Panc1 (cell line): ENCODE data around the gene ALDH16A1.

Source experiments
- POLR2AphosphoS5 ChIP-seq: IDR thresholded peaks from 2 replicates; pipeline ENCODE4 v1.6.1; 2012; ENCODE audit warnings: mild to moderate bottlenecking, low read depth, low read length, moderate library complexity
- TCF7L2 ChIP-seq: IDR thresholded peaks from 2 replicates; pipeline ENCODE4 v1.6.1; 2011; ENCODE audit warnings: mild to moderate bottlenecking, low read depth, low read length, inconsistent platforms
- TF ChIP-seq, protein P1 (sequence below): fragments of 450-650 bp; IDR thresholded peaks from 2 replicates; pipeline ENCODE4 v1.5.1; 2017; ENCODE audit warnings: mild to moderate bottlenecking

DNA sequence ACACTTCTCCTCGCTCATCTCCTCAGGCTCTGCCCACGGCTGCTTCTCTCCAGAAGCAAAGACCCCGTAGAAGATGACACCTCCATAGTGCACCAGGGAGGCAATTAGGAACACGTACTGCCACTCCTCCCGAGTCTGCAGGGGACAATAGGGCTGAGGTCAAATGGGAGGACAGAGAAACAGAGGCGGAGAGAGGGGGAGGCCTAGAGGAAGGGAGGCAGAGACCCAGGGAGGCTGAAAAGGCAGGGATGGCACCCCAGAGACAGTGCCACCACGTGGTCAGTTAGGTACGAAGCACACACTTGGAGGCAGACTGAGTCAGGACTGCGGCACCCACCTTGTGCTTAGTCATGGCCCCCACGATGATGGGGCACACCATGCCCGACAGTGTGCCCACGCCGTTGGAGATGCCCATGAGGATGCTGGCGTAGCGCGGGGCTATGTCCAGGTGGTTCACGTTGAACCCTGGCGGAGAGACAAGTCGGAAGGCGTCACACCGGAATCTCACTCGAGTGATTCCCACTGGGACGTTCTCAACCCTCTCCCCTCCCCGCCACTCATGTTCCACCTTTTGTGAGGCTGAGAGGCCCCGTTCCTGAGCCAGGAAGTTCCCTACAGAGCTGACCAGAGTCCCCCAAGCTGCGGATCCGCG lies 22.2 kb upstream of the ALDH16A1 start:
- TF ChIP-seq, protein P1, sequence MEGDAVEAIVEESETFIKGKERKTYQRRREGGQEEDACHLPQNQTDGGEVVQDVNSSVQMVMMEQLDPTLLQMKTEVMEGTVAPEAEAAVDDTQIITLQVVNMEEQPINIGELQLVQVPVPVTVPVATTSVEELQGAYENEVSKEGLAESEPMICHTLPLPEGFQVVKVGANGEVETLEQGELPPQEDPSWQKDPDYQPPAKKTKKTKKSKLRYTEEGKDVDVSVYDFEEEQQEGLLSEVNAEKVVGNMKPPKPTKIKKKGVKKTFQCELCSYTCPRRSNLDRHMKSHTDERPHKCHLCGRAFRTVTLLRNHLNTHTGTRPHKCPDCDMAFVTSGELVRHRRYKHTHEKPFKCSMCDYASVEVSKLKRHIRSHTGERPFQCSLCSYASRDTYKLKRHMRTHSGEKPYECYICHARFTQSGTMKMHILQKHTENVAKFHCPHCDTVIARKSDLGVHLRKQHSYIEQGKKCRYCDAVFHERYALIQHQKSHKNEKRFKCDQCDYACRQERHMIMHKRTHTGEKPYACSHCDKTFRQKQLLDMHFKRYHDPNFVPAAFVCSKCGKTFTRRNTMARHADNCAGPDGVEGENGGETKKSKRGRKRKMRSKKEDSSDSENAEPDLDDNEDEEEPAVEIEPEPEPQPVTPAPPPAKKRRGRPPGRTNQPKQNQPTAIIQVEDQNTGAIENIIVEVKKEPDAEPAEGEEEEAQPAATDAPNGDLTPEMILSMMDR: no peak; the same call in 1 of the 2 replicates
- TF ChIP-seq POLR2AphosphoS5 (no peak), TCF7L2 (no peak)
